T-helper 1 cell treated with Interleukin-12 subunit alpha and Interleukin-12 subunit beta and Interleukin-4 antibody, amounts not matched to agents 30 ng/mL and 1 ng/mL, for 36 hours (primary cell): ENCODE results near the gene GPR35. TPM values are rescaled to one million over a fixed set of nuclear protein-coding genes. Genes with fewer than 3 reads are reported as not detected.
"Not testable (repeated sequence)": the region's sequence is repeated elsewhere in the genome, so short reads cannot be mapped to it uniquely, and the experiment has no call there.

Experiments used
- intact Hi-C: fragments of 100-400 bp; cut with micrococcal nuclease; formaldehyde crosslinking; loops from one replicate; pipeline ENCODE4 v1.15.1; 2024
- total RNA-seq: library from RNA; stranded (reverse); gene quantifications from 2 replicates; pipeline ENCODE4 v1.2.3, GENCODE V29; 2022

The GPR35 gene
- total RNA-seq, 1 donor from 2014 or later: 13.5 TPM

GRCh38 chr2:240602266-240603050 lies 22.8 kb upstream of the GPR35 start:
- intact Hi-C loops: no loop called here

GRCh38 chr2:240603081-240603835 lies 22.0 kb upstream of the GPR35 start:
- intact Hi-C loops: no loop called here

GRCh38 chr2:240603846-240604245 lies 21.4 kb upstream of the GPR35 start:
- intact Hi-C loops: no loop called here

GRCh38 chr2:240604291-240604938 lies 20.9 kb upstream of the GPR35 start:
- intact Hi-C loops: no loop called here

GRCh38 chr2:240604939-240605716 lies 20.2 kb upstream of the GPR35 start:
- intact Hi-C loops: no loop called here

- intact Hi-C loops: no loop called here
These were observed 19.2 kb upstream of the GPR35 start for GRCh38 chr2:240605867-240606743.

- intact Hi-C loops: loop anchor here (1.0 kb wide), 1 partner anchor 10 kb away; no protein-coding TSS in a partner anchor
These were observed 13.6 kb upstream of the GPR35 start for GRCh38 chr2:240611601-240612210.

- intact Hi-C loops: no loop called here
These were observed 11.5 kb upstream of the GPR35 start for GRCh38 chr2:240613781-240614180.

- intact Hi-C loops: no loop called here
These were observed 10.9 kb upstream of the GPR35 start for GRCh38 chr2:240614391-240614790.

GRCh38 chr2:240615396-240615795 lies 9.9 kb upstream of the GPR35 start:
- intact Hi-C loops: no loop called here

- intact Hi-C loops: no loop called here
These were observed 9.3 kb upstream of the GPR35 start for GRCh38 chr2:240615820-240616547.

- intact Hi-C loops: not testable (repeated sequence)
These were observed 8.2 kb upstream of the GPR35 start for GRCh38 chr2:240616860-240617666.

GRCh38 chr2:240618776-240619175 lies 6.5 kb upstream of the GPR35 start:
- intact Hi-C loops: no loop called here

- intact Hi-C loops: loop anchor here (2.0 kb wide), 1 partner anchor 213 kb away; no protein-coding TSS in a partner anchor
These were observed 5.7 kb upstream of the GPR35 start for GRCh38 chr2:240619506-240620148.

- intact Hi-C loops: loop anchor here (2.0 kb wide), 1 partner anchor 213 kb away; no protein-coding TSS in a partner anchor
These were observed 5.0 kb upstream of the GPR35 start for GRCh38 chr2:240620149-240620731.

- intact Hi-C loops: loop anchor here (1.0 to 2.0 kb wide), 4 partner anchors 9 to 212 kb away; partner anchors contain the start of gene CAPN10
These were observed 4.4 kb upstream of the GPR35 start for GRCh38 chr2:240620859-240621258.

GRCh38 chr2:240622060-240622411 lies 3.2 kb upstream of the GPR35 start:
- intact Hi-C loops: no loop called here
